Gastroesophageal sphincter (tissue), 4 donors: ENCODE measurements around the gene UFL1. TPM values are rescaled to one million over a fixed set of nuclear protein-coding genes. Genes with fewer than 3 reads are reported as not detected.
"Not testable (repeated sequence)": the region's sequence is repeated elsewhere in the genome, so short reads cannot be mapped to it uniquely, and the experiment has no call there.

Source experiments
- ATAC-seq: fragments of 150-250 bp; one replicate; pipeline ENCODE4 v1.9.1; 2016; ENCODE audit warnings: mild to moderate bottlenecking, moderate library complexity
- H3K27ac ChIP-seq, 4 donors: fragments of 200-600 bp; sonication (generic) in 3 of 4; 1 replicate in 3 of 4; 2 replicates in 1 of 4; pipeline ENCODE4 v1.5.1; 2016 to 2019
- H3K27me3 ChIP-seq: fragments of 200-600 bp; sonication (generic); one replicate; pipeline ENCODE4 v1.5.1; 2019
- H3K36me3 ChIP-seq, 2 donors: fragments of 200-600 bp; sonication (generic); one replicate each; pipeline ENCODE4 v1.5.1; 2019; ENCODE audit warnings: control low read depth in 1 of 2
- H3K4me1 ChIP-seq, 3 donors: fragments of 200-600 bp; sonication (generic); 1 replicate in 2 of 3; 2 replicates in 1 of 3; pipeline ENCODE4 v1.5.1; 2016 to 2019; ENCODE audit warnings: control low read depth in 2 of 3
- H3K4me3 ChIP-seq, 2 donors: fragments of 200-600 bp; sonication (generic); one replicate each; pipeline ENCODE4 v1.5.1; 2019; ENCODE audit warnings: mild to moderate bottlenecking in 1 of 2, moderate library complexity in 1 of 2
- H3K9me3 ChIP-seq, 3 donors: fragments of 200-600 bp; sonication (generic); one replicate each; pipeline ENCODE4 v1.5.1; 2017 to 2019; ENCODE audit warnings: control low read depth in 2 of 3
- CTCF ChIP-seq, 4 experiments: fragments of 200-600 bp in 2 of 4; fragments of 450-650 bp in 2 of 4; sonication (generic) in 1 of 4; IDR thresholded peaks; one replicate each; pipeline ENCODE4 v1.5.1; 2017 to 2019; ENCODE audit warnings: antibody characterized with exemption in 4 of 4, mild to moderate bottlenecking in 2 of 4, moderate library complexity in 2 of 4
- EP300 ChIP-seq: sonication (generic); formaldehyde crosslinking; IDR thresholded peaks from one replicate; pipeline ENCODE4 v1.6.1; 2017; ENCODE audit warnings: antibody characterized with exemption, mild to moderate bottlenecking
- POLR2A ChIP-seq, 2 donors: fragments of 450-650 bp; IDR thresholded peaks; one replicate each; pipeline ENCODE4 v1.6.1; 2017; ENCODE audit warnings: antibody characterized with exemption in 2 of 2, mild to moderate bottlenecking in 2 of 2, moderate library complexity in 1 of 2
- POLR2AphosphoS5 ChIP-seq: sonication (generic); formaldehyde crosslinking; IDR thresholded peaks from one replicate; pipeline ENCODE4 v1.6.1; 2017; ENCODE audit warnings: antibody characterized with exemption
- WGBS, 2 donors: methylation state at CpG; one replicate each; pipeline ENCODE4 v1.1.5; 2018; ENCODE audit warnings: low coverage in 1 of 2; 5-methylcytosine and 5-hydroxymethylcytosine counted together
- total RNA-seq, 4 donors: library from RNA; depleted of rRNA; stranded (reverse); fragments of >200 nt; gene quantifications; one replicate each; pipeline ENCODE4 v1.1.0, GENCODE V29; 2016

The UFL1 gene
- 10 to 100 TPM; 25.5 to 36.4 (median 30.2) TPM for total RNA-seq

GRCh38 chr6:96521644-96522464, at the start of gene UFL1:
Gene UFL1, plus strand, starts transcription at chr6:96521806. Its CDS starts 68 bp downstream, at chr6:96521874.
- Histone ChIP-seq H3K4me3 (peak within 1 kb of the TSS; percentile 66 to 75), H3K27ac (peak within 1 kb of the TSS; percentile 88 to 98 (median 93)), H3K4me1 (peaks cover 0 to 34% (median 6%) of the 10 kb centered on the region in 3 donors), H3K27me3 (no peaks in the 10 kb centered on the region), H3K9me3 (no peaks in the 10 kb centered on the region), H3K36me3 (peaks cover 0 to 21% of the 10 kb centered on the region in 2 donors)
- 0 to 2% methylated on average over 12 to 13 of the region's 63 CpGs for WGBS, 2 donors
- peak; percentile 100 for ATAC-seq
- TF ChIP-seq POLR2A (IDR thresholded peaks at IDR 0.05) (peak; percentile 85 to 90), POLR2AphosphoS5 (peak; percentile 97), EP300 (no peak), CTCF (IDR thresholded peaks at IDR 0.05) (peak in 2 of 4 experiments; percentile 23 to 24)

- H3K27ac ChIP-seq, H3K27me3 ChIP-seq, ATAC-seq, H3K36me3 ChIP-seq, H3K4me1 ChIP-seq, H3K4me3 ChIP-seq: not testable (repeated sequence)
- peaks cover 0 to 38% (median 0%) of the 10 kb centered on the region in 3 donors for H3K9me3 ChIP-seq
- WGBS, 2 donors = 47 to 50% methylated on average over 2 of the region's 2 CpGs
Observed at GRCh38 chr6:96472291-96472690, 49.3 kb upstream of the UFL1 start.

GRCh38 chr6:96478695-96479094, 42.9 kb upstream of the UFL1 start:
- WGBS, 2 donors = 92% methylated on average over 2 of the region's 5 CpGs; no CpG with 5 or more reads in 1 of the 2 donors
- H3K27me3 ChIP-seq = no peaks in the 10 kb centered on the region
- H3K9me3 ChIP-seq = peaks cover 0 to 89% (median 0%) of the 10 kb centered on the region in 3 donors
- H3K27ac ChIP-seq = no peak overlapping the region
- no peak overlapping the region for H3K4me3 ChIP-seq
- ATAC-seq = no peak
- H3K4me1 ChIP-seq = no peaks in the 10 kb centered on the region
- H3K36me3 ChIP-seq = no peaks in the 10 kb centered on the region
- no peak for TF ChIP-seq CTCF (IDR thresholded peaks at IDR 0.05)
- no peak for TF ChIP-seq POLR2A (IDR thresholded peaks at IDR 0.05)
- no peak for TF ChIP-seq POLR2AphosphoS5
- TF ChIP-seq EP300 = no peak

- ATAC-seq = no peak
- Histone ChIP-seq H3K27me3 (no peaks in the 10 kb centered on the region), H3K4me1 (no peaks in the 10 kb centered on the region), H3K27ac (no peak overlapping the region), H3K9me3 (peaks cover 0 to 92% (median 0%) of the 10 kb centered on the region in 3 donors), H3K4me3 (no peak overlapping the region), H3K36me3 (no peaks in the 10 kb centered on the region)
- WGBS, 2 donors = 96 to 97% methylated on average over 2 of the region's 2 CpGs
- no peak for TF ChIP-seq EP300
Observed at GRCh38 chr6:96491926-96492325, 29.7 kb upstream of the UFL1 start.

GRCh38 chr6:96499781-96500180, 21.8 kb upstream of the UFL1 start:
- H3K36me3 ChIP-seq = peaks cover 0 to 4% of the 10 kb centered on the region in 2 donors
- peaks cover 0 to 36% (median 0%) of the 10 kb centered on the region in 3 donors for H3K9me3 ChIP-seq
- no peak overlapping the region for H3K4me3 ChIP-seq
- no peak for TF ChIP-seq EP300
- no peak for TF ChIP-seq POLR2A (IDR thresholded peaks at IDR 0.05)
- TF ChIP-seq POLR2AphosphoS5 = no peak
- TF ChIP-seq CTCF (IDR thresholded peaks at IDR 0.05) = no peak
- WGBS, 2 donors = 60% methylated on average over 1 of the region's 5 CpGs; no CpG with 5 or more reads in 1 of the 2 donors
- H3K4me1 ChIP-seq = no peaks in the 10 kb centered on the region
- H3K27me3 ChIP-seq = no peaks in the 10 kb centered on the region
- ATAC-seq = no peak
- no peak overlapping the region for H3K27ac ChIP-seq

- H3K9me3 ChIP-seq = peaks cover 0 to 15% (median 0%) of the 10 kb centered on the region in 3 donors
- H3K27me3 ChIP-seq = no peaks in the 10 kb centered on the region
Observed at GRCh38 chr6:96502915-96503314, 18.7 kb upstream of the UFL1 start.

More at GRCh38 chr6:96502915-96503314, 18.7 kb upstream of the UFL1 start:
- TF ChIP-seq EP300 (no peak), CTCF (IDR thresholded peaks at IDR 0.05) (no peak), POLR2A (IDR thresholded peaks at IDR 0.05) (no peak), POLR2AphosphoS5 (no peak)
- H3K36me3 ChIP-seq = peaks cover 0 to 4% of the 10 kb centered on the region in 2 donors
- no peak overlapping the region for H3K27ac ChIP-seq
- H3K4me1 ChIP-seq = no peaks in the 10 kb centered on the region
- no peak for ATAC-seq
- WGBS, 2 donors = 95 to 100% methylated on average over 1 of the region's 1 CpG
- no peak overlapping the region for H3K4me3 ChIP-seq
